Central memory CD4-positive, alpha-beta T cell (primary cell): ENCODE measurements around the gene C16orf78.
A peak's percentile ranks its signal among the peaks of the same experiment; 100 is the strongest.

ENCODE experiments used
- DNase-seq: peaks from one replicate; pipeline ENCODE4 v3.0.0; 2022

C16orf78 gene

DNA sequence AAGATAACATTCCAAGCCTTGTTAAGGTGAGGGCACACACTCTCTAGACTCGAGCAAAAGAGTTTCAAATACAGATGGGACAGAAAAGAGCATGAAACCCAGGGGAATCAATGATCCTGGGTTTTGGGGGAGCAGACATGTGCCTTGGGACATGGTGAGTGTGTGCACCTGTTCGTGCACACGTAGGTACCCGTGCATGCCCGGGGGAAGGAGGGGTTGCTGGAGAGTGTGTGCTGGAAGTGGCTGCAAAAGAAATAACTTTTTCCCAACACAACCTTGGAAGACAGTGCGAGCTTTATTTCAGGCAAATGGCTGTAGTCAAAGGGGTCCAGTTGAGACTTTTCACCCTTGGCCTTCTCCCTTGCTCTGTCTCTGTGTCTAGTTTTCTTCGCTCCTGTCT lies 62.6 kb downstream of the C16orf78 start:
- DNase-seq, result no peak

DNA sequence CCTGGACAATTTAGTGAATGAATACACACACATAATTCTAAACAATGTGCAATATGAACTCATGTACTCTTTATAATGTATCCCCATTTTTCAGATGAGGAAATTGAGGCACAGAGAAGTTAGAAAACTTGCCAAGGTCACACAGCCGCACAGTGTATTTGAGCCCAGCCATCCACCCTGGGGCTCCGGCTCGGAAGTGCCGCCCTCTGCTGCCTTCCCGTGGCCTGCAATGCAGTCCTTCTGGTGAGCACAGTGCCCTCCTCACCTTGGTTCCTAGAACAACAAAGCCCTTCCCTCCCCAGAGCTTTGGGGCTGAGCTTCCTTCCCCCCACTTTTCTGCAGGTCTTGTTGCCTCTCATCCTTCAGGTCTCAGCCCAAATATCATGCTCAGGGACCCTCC lies 63.7 kb downstream of the C16orf78 start:
- no peak for DNase-seq

DNA sequence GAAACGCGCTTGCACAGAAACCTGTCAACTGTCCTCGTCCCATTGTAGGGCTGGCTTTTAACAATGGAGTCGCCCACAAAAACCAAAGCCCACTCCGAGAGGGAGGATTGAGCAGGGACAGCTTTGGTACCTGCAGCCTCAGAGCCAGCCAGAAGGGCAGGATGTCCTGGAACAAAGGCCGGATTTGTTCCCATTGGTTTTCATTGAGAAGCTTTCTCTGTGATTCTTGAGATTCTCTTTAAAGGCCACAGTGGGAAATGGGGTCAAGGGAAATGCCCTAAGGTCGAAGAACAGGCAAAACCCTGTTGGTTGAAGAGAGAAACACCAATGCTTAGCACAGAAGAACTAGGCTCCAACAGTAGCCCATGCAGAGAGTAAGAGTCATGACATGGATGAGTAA lies 65.4 kb downstream of the C16orf78 start:
- no peak for DNase-seq

- no peak for DNase-seq
Observed at GRCh38 chr16:49439676-49440075, 66.1 kb downstream of the C16orf78 start.

- no peak for DNase-seq
Observed at GRCh38 chr16:49440156-49441065, 66.8 kb downstream of the C16orf78 start.

DNA sequence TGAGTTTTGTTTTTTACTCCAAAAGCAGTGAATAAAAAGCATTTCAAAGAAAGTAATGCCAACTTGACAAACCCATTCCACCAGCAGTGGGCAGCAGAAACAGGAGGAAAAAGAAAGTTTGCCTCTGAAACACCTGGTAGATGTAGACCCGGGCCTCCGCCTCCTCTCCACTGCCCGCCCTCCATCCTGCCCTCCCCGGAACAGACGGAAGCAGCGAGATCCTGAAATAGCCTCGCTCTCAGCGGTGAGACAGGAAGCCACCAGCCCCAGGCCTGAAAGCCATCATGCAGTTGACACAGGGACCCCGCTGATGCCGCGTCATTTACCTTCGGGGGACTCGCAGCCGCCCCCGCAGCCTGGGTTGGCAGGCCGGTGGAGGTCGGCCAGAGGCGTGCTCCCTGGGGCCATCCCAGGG lies 67.8 kb downstream of the C16orf78 start:
- DNase-seq, result peak; percentile 73

DNA sequence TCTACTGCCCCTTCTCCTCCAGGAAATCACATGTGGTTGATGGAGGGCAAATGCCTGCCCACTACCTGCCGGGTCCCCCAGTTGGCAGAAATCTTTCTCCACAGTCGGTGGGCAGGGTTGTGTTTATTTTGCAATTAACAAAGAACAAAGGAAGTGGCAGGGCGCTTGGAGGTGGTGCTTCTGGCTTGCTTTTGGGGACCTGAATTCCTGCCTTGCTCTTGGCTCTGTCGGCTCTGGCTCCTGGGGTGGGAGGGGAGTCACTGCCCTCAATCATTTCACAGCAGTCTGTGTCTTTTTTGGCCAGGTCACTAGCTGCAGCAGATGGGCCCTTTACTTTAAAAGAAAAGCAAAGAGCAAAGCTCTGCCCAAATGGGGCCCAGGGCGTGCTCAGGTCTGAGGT lies 69.2 kb downstream of the C16orf78 start:
- no peak for DNase-seq

DNA sequence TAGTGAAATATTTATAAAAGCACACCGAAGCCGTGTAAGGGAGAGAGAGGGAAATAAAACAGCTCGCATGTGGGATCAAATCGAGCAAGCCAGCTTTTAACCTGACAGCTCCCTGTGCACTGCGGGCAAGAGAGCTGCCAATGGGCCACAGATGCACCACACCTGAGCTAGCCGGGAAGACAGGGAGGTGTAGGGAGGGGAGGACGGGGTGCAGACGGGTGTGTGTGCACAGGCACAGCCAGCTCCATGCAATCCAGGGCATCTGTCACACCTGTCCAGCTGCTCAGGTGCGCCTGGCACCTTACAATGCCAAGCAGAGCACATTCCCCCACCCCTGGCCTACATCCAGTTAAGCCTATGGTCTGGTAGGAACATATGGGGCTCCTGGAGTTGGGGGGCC lies 70.0 kb downstream of the C16orf78 start:
- no peak for DNase-seq

GRCh38 chr16:49446805-49447204 lies 73.2 kb downstream of the C16orf78 start:
- no peak for DNase-seq
